ENCODE data around the gene DNM3.

The DNM3 gene

DNA sequence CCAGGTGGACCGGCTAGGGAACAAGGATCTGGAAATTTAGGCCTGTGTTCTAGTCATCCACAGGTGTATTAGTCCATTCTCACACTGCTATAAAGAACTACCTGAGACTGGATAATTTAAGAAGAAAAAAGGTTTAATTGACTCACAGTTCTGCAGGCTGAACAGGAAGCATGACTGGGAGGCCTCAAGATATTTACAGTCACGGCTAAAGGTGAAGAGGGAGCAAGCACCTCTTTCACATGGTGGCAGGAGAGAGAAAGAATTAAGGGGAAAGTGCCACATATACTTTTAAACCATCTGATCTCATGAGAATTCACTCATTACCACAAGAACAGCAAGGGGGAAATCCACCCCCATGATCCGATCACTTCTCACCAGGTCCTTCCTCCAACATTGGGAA is 404.5 kb downstream of the DNM3 start (continued):
- TF ChIP-seq, protein P1, sequence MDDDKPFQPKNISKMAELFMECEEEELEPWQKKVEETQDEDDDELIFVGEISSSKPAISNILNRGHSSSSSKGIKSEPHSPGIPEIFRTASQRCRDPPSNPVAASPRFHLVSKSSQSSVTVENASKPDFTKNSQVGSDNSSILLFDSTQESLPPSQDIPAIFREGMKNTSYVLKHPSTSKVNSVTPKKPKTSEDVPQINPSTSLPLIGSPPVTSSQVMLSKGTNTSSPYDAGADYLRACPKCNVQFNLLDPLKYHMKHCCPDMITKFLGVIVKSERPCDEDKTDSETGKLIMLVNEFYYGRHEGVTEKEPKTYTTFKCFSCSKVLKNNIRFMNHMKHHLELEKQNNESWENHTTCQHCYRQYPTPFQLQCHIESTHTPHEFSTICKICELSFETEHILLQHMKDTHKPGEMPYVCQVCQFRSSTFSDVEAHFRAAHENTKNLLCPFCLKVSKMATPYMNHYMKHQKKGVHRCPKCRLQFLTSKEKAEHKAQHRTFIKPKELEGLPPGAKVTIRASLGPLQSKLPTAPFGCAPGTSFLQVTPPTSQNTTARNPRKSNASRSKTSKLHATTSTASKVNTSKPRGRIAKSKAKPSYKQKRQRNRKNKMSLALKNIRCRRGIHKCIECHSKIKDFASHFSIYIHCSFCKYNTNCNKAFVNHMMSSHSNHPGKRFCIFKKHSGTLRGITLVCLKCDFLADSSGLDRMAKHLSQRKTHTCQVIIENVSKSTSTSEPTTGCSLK (tag by site-specific recombination; IDR thresholded peaks at IDR 0.05), result no peak
- TF ChIP-seq ZNF239 (tag by site-specific recombination; IDR thresholded peaks at IDR 0.05), result no peak

DNA sequence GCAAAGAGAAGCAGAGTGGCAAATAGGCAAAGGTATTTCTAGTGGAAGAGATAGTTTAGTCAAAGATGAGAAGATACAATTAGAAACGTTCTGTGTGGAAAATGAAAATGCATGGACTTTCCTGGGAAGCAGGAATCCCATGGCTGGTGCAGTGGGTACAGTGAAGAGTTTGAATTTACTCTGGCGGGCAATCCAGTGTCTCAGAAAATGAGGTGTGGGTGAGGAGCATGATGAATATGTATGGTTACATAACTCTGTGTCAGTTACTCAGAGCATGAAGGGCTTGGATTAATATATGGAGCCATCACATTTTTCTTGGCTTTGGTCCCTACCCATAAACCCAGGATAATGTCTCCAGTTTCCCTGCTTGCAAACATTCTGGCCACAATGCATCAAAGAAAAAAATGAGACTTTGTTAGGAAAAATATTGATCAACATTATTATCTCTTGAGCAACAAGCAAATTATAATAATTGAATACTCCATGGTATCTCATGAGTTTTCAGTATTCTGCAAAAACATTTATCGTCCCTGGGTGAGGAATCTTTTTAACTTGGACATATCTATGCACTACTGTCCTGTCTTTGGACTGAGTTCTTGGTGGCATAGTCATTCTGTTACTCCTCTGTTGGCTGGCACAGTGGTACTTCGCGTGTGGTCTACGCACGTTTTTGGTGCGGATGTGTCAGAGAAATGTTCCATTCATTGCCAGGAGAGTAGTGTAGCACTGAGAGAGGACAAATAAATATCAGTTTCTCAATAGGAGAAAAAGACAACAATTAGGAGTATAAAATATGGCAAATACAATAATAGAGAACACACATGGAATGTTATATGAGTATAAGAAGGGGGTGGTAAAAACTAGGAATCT is 405.5 kb downstream of the DNM3 start:
- Histone ChIP-seq H3K27ac (ENCODE audit: extremely low read depth, low read depth, low read length) (no peak overlapping the region), H3K4me3 (ENCODE audit: low read depth, low read length) (no peak overlapping the region), H3K4me1 (ENCODE audit: control insufficient read depth, insufficient read depth, low read length) (no peaks in the 10 kb centered on the region), H3K36me3 (ENCODE audit: control insufficient read depth in 2 of 2, insufficient read depth in 1 of 2, low read length in 2 of 2) (no peaks in the 10 kb centered on the region), H3K9me3 (ENCODE audit: control insufficient read depth, insufficient read depth, low read depth, low read length) (no peaks in the 10 kb centered on the region)
- no peak for TF ChIP-seq ZNF148 (tag by site-specific recombination; IDR thresholded peaks at IDR 0.05; ENCODE audit: borderline replicate concordance)
- TF ChIP-seq KLF8 (tag by site-specific recombination; IDR thresholded peaks at IDR 0.05), result no peak
- TF ChIP-seq ZBTB10 (tag by site-specific recombination; IDR thresholded peaks at IDR 0.05), result no peak
- TF ChIP-seq ZNF266 (tag by site-specific recombination; IDR thresholded peaks at IDR 0.05; ENCODE audit: low read depth), result no peak
- no peak for TF ChIP-seq TRIM28 (IDR thresholded peaks at IDR 0.05; ENCODE audit: borderline replicate concordance, low read length)
- TF ChIP-seq, protein P2, sequence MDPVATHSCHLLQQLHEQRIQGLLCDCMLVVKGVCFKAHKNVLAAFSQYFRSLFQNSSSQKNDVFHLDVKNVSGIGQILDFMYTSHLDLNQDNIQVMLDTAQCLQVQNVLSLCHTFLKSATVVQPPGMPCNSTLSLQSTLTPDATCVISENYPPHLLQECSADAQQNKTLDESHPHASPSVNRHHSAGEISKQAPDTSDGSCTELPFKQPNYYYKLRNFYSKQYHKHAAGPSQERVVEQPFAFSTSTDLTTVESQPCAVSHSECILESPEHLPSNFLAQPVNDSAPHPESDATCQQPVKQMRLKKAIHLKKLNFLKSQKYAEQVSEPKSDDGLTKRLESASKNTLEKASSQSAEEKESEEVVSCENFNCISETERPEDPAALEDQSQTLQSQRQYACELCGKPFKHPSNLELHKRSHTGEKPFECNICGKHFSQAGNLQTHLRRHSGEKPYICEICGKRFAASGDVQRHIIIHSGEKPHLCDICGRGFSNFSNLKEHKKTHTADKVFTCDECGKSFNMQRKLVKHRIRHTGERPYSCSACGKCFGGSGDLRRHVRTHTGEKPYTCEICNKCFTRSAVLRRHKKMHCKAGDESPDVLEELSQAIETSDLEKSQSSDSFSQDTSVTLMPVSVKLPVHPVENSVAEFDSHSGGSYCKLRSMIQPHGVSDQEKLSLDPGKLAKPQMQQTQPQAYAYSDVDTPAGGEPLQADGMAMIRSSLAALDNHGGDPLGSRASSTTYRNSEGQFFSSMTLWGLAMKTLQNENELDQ (tag by site-specific recombination; IDR thresholded peaks at IDR 0.05; ENCODE audit: low read depth), result no peak
- TF ChIP-seq SCRT2 (tag by site-specific recombination; IDR thresholded peaks at IDR 0.05), result no peak
- TF ChIP-seq ZNF600 (tag by site-specific recombination; IDR thresholded peaks at IDR 0.05), result no peak
- TF ChIP-seq ZNF610 (tag by site-specific recombination; IDR thresholded peaks at IDR 0.05; ENCODE audit: borderline replicate concordance), result no peak
- no peak for TF ChIP-seq ZNF37A (tag by site-specific recombination; IDR thresholded peaks at IDR 0.05)
- no peak for TF ChIP-seq ZSCAN16 (tag by site-specific recombination; IDR thresholded peaks at IDR 0.05)
- TF ChIP-seq MYNN (tag by site-specific recombination; IDR thresholded peaks at IDR 0.05; ENCODE audit: borderline replicate concordance), result no peak
- no peak for TF ChIP-seq ZNF624 (tag by site-specific recombination; IDR thresholded peaks at IDR 0.05)
- CTCF ChIA-PET, result no interaction called here
- POLR2A ChIA-PET, result no interaction called here
